Measurements from ENCODE around the gene NGF.
A peak's percentile ranks its signal among the peaks of the same experiment; 100 is the strongest.

The NGF gene

DNA sequence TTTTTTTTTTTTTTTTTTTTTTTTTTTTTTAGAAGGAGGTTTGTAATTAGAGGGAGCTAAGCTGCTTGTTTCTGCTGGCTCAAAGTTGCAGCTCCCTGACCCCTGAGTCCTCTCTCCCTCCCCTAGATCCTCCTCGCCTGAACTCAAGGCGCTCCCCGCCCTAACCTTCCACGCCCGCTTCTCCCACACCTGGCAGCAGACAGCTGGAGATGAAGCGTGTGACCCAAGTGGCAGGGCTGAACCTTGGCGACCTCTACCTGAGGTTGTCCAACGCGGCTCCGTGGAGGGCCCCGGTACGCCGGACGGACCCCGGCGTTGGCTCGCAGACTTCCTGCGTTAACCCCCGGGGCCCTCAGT is 795 bp downstream of the NGF start:
- no peak overlapping the region for H3K27ac ChIP-seq (ENCODE audit: insufficient read depth in 1 of 2, low read depth in 1 of 2, low read length in 2 of 2, poor library complexity in 1 of 2, severe bottlenecking in 2 of 2)
- 3% methylated on average over 19 of the region's 19 CpGs for WGBS (ENCODE audit: insufficient coverage)

DNA sequence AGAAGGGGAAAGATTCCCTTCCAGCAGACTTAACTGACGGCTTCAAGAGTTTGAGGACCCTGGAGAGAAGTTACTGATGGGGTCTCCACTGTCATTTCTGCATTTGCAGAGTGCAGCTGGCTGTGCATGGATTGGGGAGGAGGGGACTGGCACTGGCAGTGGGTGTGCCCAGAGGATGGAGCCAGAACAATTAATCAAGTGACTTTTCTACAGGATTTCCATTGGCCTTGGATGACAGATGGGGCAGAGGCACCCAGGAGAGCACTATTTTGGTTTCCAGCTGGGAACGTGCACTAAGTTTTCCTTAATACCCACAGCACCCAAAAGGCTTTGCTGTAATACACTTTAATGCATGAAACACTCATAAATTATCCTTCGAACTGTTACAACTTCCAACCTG is 1.3 kb downstream of the NGF start:
- CTCF ChIA-PET, result no interaction called here
- H3K4me1 ChIP-seq (ENCODE audit: control extremely low read depth in 1 of 4, control insufficient read depth in 4 of 4, insufficient read depth in 4 of 4, low read length in 3 of 4), result peaks cover 0 to 15% (median 9%) of the 10 kb centered on the region in 4 experiments
- DNase-seq, result no peak
- no peak overlapping the region for H3K4me3 ChIP-seq (ENCODE audit: control insufficient read depth in 1 of 7, extremely low read depth in 1 of 7, insufficient read depth in 4 of 7, low read depth in 2 of 7, low read length in 6 of 7)
- POLR2A ChIA-PET, result interaction anchor here (0.6 kb wide), 1 partner anchor 9 kb away, joined by 3 read pairs; no protein-coding TSS in a partner anchor
- no peaks in the 10 kb centered on the region for H3K36me3 ChIP-seq (ENCODE audit: control insufficient read depth in 4 of 4, insufficient read depth in 4 of 4, low read length in 3 of 4)
- H3K27ac ChIP-seq (ENCODE audit: insufficient read depth in 1 of 2, low read depth in 1 of 2, low read length in 2 of 2, poor library complexity in 1 of 2, severe bottlenecking in 2 of 2), result no peak overlapping the region
- peaks cover 2 to 66% (median 35%) of the 10 kb centered on the region in 5 experiments for H3K27me3 ChIP-seq (replicated peaks in 2 of 5; ENCODE audit: control insufficient read depth in 4 of 5, insufficient read depth in 5 of 5, low read length in 4 of 5)
- 50% methylated on average over 2 of the region's 3 CpGs for WGBS (ENCODE audit: insufficient coverage)
- no peaks in the 10 kb centered on the region for H3K9me3 ChIP-seq (ENCODE audit: control extremely low read depth in 1 of 5, control insufficient read depth in 4 of 5, insufficient read depth in 2 of 5, low read depth in 1 of 5, low read length in 4 of 5)

More for the DNA sequence above, 795 bp downstream of the NGF start:
- H3K27me3 ChIP-seq (replicated peaks in 2 of 5; ENCODE audit: control insufficient read depth in 4 of 5, insufficient read depth in 5 of 5, low read length in 4 of 5), result peaks cover 2 to 66% (median 35%) of the 10 kb centered on the region in 5 experiments
- peaks cover 0 to 15% (median 9%) of the 10 kb centered on the region in 4 experiments for H3K4me1 ChIP-seq (ENCODE audit: control extremely low read depth in 1 of 4, control insufficient read depth in 4 of 4, insufficient read depth in 4 of 4, low read length in 3 of 4)
- no peaks in the 10 kb centered on the region for H3K9me3 ChIP-seq (ENCODE audit: control extremely low read depth in 1 of 5, control insufficient read depth in 4 of 5, insufficient read depth in 2 of 5, low read depth in 1 of 5, low read length in 4 of 5)
- H3K4me3 ChIP-seq (ENCODE audit: control insufficient read depth in 1 of 7, extremely low read depth in 1 of 7, insufficient read depth in 4 of 7, low read depth in 2 of 7, low read length in 6 of 7), result peak overlapping the region in 6 of 7 experiments; percentile 24 to 69 (median 60)
- DNase-seq, result peak in 1 of 3 donors; percentile 25
- no peaks in the 10 kb centered on the region for H3K36me3 ChIP-seq (ENCODE audit: control insufficient read depth in 4 of 4, insufficient read depth in 4 of 4, low read length in 3 of 4)
- CTCF ChIA-PET, result no interaction called here
- POLR2A ChIA-PET, result interaction anchor here (0.6 kb wide), 1 partner anchor 24 kb away, joined by 3 read pairs; no protein-coding TSS in a partner anchor

DNA sequence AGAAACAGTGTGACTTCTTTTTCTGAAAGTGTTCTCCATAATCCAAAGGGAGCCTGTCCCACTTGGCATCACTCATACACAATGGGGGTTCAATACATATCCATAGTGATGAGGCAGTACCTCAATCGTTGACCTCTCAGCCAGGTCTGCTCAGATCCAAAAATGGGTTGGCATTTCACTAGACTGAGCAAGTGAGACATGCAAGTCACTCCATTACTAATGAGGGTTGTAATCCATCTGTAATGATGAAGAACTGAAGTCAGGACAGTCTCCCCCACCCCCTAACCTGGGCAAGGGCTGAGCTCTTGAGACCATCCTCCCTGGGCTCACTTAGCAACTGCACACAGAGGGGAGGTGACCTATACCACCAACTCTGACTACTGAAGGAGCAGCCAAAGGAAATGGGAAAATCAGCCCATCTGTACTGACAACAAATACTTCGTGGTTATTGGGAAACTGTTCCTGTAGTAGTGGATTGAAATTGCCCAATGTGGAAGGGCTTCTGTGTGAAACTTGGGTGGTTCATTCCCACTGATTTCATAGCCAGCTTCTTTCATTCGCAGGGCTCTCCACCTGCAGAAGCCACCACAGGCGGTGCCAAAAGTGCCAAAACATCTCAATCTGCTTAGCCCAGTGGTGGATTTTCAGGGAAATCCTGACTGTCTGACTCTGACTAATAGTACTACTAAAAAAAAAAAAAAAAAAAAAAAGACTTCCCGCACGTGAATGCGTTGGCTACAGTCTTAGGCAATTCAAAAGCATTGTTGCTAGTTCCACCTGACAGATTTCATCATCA is 5.0 kb downstream of the NGF start:
- no peaks in the 10 kb centered on the region for H3K36me3 ChIP-seq (ENCODE audit: control insufficient read depth in 4 of 4, insufficient read depth in 4 of 4, low read length in 3 of 4)
- peak in 1 of 3 donors; percentile 19 for DNase-seq
- no peak overlapping the region for H3K27ac ChIP-seq (ENCODE audit: insufficient read depth in 1 of 2, low read depth in 1 of 2, low read length in 2 of 2, poor library complexity in 1 of 2, severe bottlenecking in 2 of 2)
- H3K4me1 ChIP-seq (ENCODE audit: control extremely low read depth in 1 of 4, control insufficient read depth in 4 of 4, insufficient read depth in 4 of 4, low read length in 3 of 4), result peaks cover 0 to 9% (median 7%) of the 10 kb centered on the region in 4 experiments
- POLR2A ChIA-PET, result interaction anchor here (0.6 kb wide), 1 partner anchor 50 kb away, joined by 4 read pairs; no protein-coding TSS in a partner anchor
- peaks cover 0 to 33% (median 13%) of the 10 kb centered on the region in 5 experiments for H3K27me3 ChIP-seq (replicated peaks in 2 of 5; ENCODE audit: control insufficient read depth in 4 of 5, insufficient read depth in 5 of 5, low read length in 4 of 5)
- 88% methylated on average over 5 of the region's 7 CpGs for WGBS (ENCODE audit: insufficient coverage)
- no peak overlapping the region for H3K4me3 ChIP-seq (ENCODE audit: control insufficient read depth in 1 of 7, extremely low read depth in 1 of 7, insufficient read depth in 4 of 7, low read depth in 2 of 7, low read length in 6 of 7)
- CTCF ChIA-PET, result interaction anchor here (1.2 kb wide), 1 partner anchor 50 kb away, joined by 3 read pairs; no protein-coding TSS in a partner anchor
- no peaks in the 10 kb centered on the region for H3K9me3 ChIP-seq (ENCODE audit: control extremely low read depth in 1 of 5, control insufficient read depth in 4 of 5, insufficient read depth in 2 of 5, low read depth in 1 of 5, low read length in 4 of 5)

DNA sequence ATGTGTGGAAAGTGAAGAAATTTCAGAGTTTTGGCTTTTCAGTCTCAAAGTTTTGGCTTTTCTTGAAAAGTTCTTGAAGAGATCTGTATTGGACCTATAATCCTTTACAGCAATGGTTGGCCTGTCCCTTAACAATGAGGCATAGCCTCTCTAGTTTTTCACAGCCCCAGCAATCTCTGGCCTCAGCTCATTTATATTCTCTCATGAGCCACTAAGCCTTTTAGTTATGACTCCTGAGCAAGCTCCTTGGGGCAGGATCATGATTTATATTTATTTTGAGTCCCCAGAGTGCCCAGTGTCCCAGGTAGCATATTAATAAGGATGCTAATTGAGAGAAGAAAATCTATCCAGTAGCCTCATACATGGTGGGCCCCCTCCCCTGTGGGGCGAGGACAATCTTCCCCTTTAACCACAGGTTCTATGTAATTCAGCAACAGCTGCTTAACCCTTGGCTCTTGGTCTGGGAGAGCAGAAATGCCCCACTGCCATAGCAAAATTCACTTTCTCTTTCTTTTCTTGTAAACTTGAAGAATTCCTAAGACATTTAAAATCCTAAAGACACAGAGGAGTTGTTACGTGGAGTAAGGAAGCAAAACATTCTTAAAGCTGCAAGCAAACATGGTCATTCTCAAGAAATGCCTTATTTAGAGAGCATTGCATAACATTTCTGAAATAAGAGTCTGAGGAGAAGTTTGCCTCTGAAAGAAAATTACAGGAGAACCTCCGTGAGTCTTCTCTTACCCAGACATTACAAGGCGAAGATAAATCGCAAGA is 6.3 kb downstream of the NGF start:
- no peaks in the 10 kb centered on the region for H3K36me3 ChIP-seq (ENCODE audit: control insufficient read depth in 4 of 4, insufficient read depth in 4 of 4, low read length in 3 of 4)
- 86% methylated on average over 3 of the region's 5 CpGs for WGBS (ENCODE audit: insufficient coverage)
- H3K27me3 ChIP-seq (replicated peaks in 2 of 5; ENCODE audit: control insufficient read depth in 4 of 5, insufficient read depth in 5 of 5, low read length in 4 of 5), result peaks cover 0 to 20% (median 10%) of the 10 kb centered on the region in 5 experiments
- ChIA-PET CTCF (interaction anchor here (1.2 kb wide), 1 partner anchor 49 kb away, joined by 3 read pairs; no protein-coding TSS in a partner anchor), POLR2A (no interaction called here)
- no peak overlapping the region for H3K27ac ChIP-seq (ENCODE audit: insufficient read depth in 1 of 2, low read depth in 1 of 2, low read length in 2 of 2, poor library complexity in 1 of 2, severe bottlenecking in 2 of 2)
- no peaks in the 10 kb centered on the region for H3K4me1 ChIP-seq (ENCODE audit: control extremely low read depth in 1 of 4, control insufficient read depth in 4 of 4, insufficient read depth in 4 of 4, low read length in 3 of 4)
- no peak overlapping the region for H3K4me3 ChIP-seq (ENCODE audit: control insufficient read depth in 1 of 7, extremely low read depth in 1 of 7, insufficient read depth in 4 of 7, low read depth in 2 of 7, low read length in 6 of 7)
- no peaks in the 10 kb centered on the region for H3K9me3 ChIP-seq (ENCODE audit: control extremely low read depth in 1 of 5, control insufficient read depth in 4 of 5, insufficient read depth in 2 of 5, low read depth in 1 of 5, low read length in 4 of 5)
- DNase-seq, result no peak

DNA sequence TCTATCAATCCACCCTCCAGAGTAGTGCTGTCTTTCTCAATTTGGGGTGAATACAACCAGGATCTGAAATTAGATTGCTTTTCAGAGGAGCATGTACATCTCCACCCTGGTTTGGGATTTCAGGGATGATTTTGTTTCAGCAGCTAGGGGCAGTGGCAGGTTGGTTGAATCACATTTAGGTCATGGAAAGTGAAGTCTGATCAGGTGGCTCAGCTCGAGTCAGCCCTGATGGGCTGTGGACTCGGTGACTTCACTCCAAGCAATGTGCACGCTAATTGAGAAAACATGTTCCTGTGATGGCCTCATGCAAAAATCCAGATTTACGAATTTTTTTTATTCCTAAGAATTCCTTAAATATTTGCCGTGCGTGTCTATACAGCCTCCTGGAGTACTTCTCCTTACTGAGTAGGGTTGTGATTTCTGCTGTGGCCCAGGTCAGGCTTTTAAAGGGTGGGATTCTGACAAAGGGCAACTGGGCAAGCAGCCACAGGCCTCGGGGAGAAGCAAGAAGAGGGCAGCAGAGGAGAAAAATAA is 7.5 kb downstream of the NGF start:
- Histone ChIP-seq H3K4me1 (ENCODE audit: control extremely low read depth in 1 of 4, control insufficient read depth in 4 of 4, insufficient read depth in 4 of 4, low read length in 3 of 4) (no peaks in the 10 kb centered on the region), H3K4me3 (ENCODE audit: control insufficient read depth in 1 of 7, extremely low read depth in 1 of 7, insufficient read depth in 4 of 7, low read depth in 2 of 7, low read length in 6 of 7) (no peak overlapping the region), H3K9me3 (ENCODE audit: control extremely low read depth in 1 of 5, control insufficient read depth in 4 of 5, insufficient read depth in 2 of 5, low read depth in 1 of 5, low read length in 4 of 5) (no peaks in the 10 kb centered on the region), H3K27ac (ENCODE audit: insufficient read depth in 1 of 2, low read depth in 1 of 2, low read length in 2 of 2, poor library complexity in 1 of 2, severe bottlenecking in 2 of 2) (no peak overlapping the region), H3K27me3 (replicated peaks in 2 of 5; ENCODE audit: control insufficient read depth in 4 of 5, insufficient read depth in 5 of 5, low read length in 4 of 5) (peaks cover 0 to 8% (median 2%) of the 10 kb centered on the region in 5 experiments), H3K36me3 (ENCODE audit: control insufficient read depth in 4 of 4, insufficient read depth in 4 of 4, low read length in 3 of 4) (no peaks in the 10 kb centered on the region)
- no peak for DNase-seq
- 100% methylated on average over 6 of the region's 7 CpGs for WGBS (ENCODE audit: insufficient coverage)
- CTCF ChIA-PET, result no interaction called here
- POLR2A ChIA-PET, result no interaction called here

DNA sequence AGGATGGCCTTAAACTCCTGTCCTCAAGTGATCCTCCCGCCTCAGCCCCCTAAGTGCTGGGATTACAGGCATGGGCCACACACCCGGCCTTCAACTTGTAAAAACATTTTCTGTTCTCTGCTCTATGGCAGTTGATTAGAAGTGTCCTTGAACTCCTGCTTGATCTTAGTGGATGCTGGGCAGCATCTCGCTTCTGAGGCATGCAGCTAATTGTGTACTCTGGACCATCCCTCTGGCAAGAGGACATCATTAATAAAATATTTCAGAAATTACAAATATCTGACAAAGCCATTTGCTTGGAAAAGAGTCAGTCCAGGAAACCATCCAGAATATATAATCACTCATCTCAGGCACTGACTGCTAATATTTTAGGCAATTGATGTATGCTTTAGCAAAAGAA is 8.1 kb downstream of the NGF start:
- Histone ChIP-seq H3K4me1 (ENCODE audit: control extremely low read depth in 1 of 4, control insufficient read depth in 4 of 4, insufficient read depth in 4 of 4, low read length in 3 of 4) (no peaks in the 10 kb centered on the region), H3K27me3 (replicated peaks in 2 of 5; ENCODE audit: control insufficient read depth in 4 of 5, insufficient read depth in 5 of 5, low read length in 4 of 5) (peaks cover 0 to 4% (median 0%) of the 10 kb centered on the region in 5 experiments), H3K4me3 (ENCODE audit: control insufficient read depth in 1 of 7, extremely low read depth in 1 of 7, insufficient read depth in 4 of 7, low read depth in 2 of 7, low read length in 6 of 7) (no peak overlapping the region), H3K27ac (ENCODE audit: insufficient read depth in 1 of 2, low read depth in 1 of 2, low read length in 2 of 2, poor library complexity in 1 of 2, severe bottlenecking in 2 of 2) (no peak overlapping the region), H3K9me3 (ENCODE audit: control extremely low read depth in 1 of 5, control insufficient read depth in 4 of 5, insufficient read depth in 2 of 5, low read depth in 1 of 5, low read length in 4 of 5) (no peaks in the 10 kb centered on the region), H3K36me3 (ENCODE audit: control insufficient read depth in 4 of 4, insufficient read depth in 4 of 4, low read length in 3 of 4) (no peaks in the 10 kb centered on the region)
- DNase-seq, result no peak
- 83% methylated on average over 1 of the region's 3 CpGs for WGBS (ENCODE audit: insufficient coverage)
- ChIA-PET POLR2A (no interaction called here), CTCF (no interaction called here)
